ENCODE measurements around the gene ADCK1. TPM values are rescaled to one million over a fixed set of nuclear protein-coding genes. Genes with fewer than 3 reads are reported as not detected.

Gene ADCK1, protein sequence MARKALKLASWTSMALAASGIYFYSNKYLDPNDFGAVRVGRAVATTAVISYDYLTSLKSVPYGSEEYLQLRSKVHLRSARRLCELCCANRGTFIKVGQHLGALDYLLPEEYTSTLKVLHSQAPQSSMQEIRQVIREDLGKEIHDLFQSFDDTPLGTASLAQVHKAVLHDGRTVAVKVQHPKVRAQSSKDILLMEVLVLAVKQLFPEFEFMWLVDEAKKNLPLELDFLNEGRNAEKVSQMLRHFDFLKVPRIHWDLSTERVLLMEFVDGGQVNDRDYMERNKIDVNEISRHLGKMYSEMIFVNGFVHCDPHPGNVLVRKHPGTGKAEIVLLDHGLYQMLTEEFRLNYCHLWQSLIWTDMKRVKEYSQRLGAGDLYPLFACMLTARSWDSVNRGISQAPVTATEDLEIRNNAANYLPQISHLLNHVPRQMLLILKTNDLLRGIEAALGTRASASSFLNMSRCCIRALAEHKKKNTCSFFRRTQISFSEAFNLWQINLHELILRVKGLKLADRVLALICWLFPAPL
- total RNA-seq (2014; rRNA removed; shearing (Covaris generic)) (5.9 and 7.5 TPM in 2 replicates), total RNA-seq (2022) (9.6 and 10.3 TPM in 2 replicates), Bru-seq, nascent RNA (percentile 50 among the genes with signal in this experiment), BruChase-seq, experiment 1, labeled RNA remaining after a 6-hour chase (percentile 54 among the genes with signal in this experiment), BruChase-seq, experiment 2, labeled RNA remaining after a 2-hour chase (percentile 47 among the genes with signal in this experiment)
- long read RNA-seq, transcript ADCK1-201 (11 exons, 2,234 nt) = major isoform, 9 of 17 reads
- long read RNA-seq, partial matches to known transcripts = 2 of 17 reads
- long read RNA-seq, other reads (novel, unspliced or antisense) = 5 of 17 reads

- peaks cover 8% of the 10 kb centered on the region for H3K79me2 ChIP-seq (ENCODE audit: insufficient read depth, low read depth, low read length)
- peak within 1 kb of the TSS; percentile 78 for H3K4me2 ChIP-seq (ENCODE audit: low read length)
- no peaks in the 10 kb centered on the region for H3K36me3 ChIP-seq (ENCODE audit: insufficient read depth, low read length)
- intact Hi-C loops (cut with micrococcal nuclease; ENCODE audit: unreplicated experiment) = loop anchor here (2.0 to 5.0 kb wide), 3 partner anchors 39 to 343 kb away; partner anchors contain the start of genes AHSA1, ALKBH1, SLIRP and SNW1
- CTCF ChIA-PET (ENCODE audit: unreplicated experiment) = no interaction called here
- peak within 1 kb of the TSS; percentile 96 for H2AFZ ChIP-seq (ENCODE audit: low read length)
- no peaks in the 10 kb centered on the region for H3K9me3 ChIP-seq (ENCODE audit: low read length)
- peak within 1 kb of the TSS; percentile 32 for H3K27ac ChIP-seq (ENCODE audit: low read depth, low read length, poor library complexity, severe bottlenecking)
- POLR2A ChIA-PET = interaction anchor here (0.9 to 1.0 kb wide), 3 partner anchors 10 to 49 kb away, joined by 3 to 6 read pairs (median 4); no protein-coding TSS in a partner anchor
- peak; percentile 91 for DNase-seq (ENCODE audit: low spot score)
- BruUV-seq (replicated peaks) = no TSS peak
- peak within 1 kb of the TSS; percentile 76 for H3K4me3 ChIP-seq (ENCODE audit: low read depth, low read length, poor library complexity, severe bottlenecking)
- H4K20me1 ChIP-seq (ENCODE audit: insufficient read depth, low read length) = no peaks in the 10 kb centered on the region
- peaks cover 30% of the 10 kb centered on the region for H3K4me1 ChIP-seq (ENCODE audit: insufficient read depth, low read length, poor library complexity, severe bottlenecking)
- H3K9me2 ChIP-seq (ENCODE audit: insufficient read depth, low read length) = no peaks in the 10 kb centered on the region
- TF ChIP-seq, protein P1, sequence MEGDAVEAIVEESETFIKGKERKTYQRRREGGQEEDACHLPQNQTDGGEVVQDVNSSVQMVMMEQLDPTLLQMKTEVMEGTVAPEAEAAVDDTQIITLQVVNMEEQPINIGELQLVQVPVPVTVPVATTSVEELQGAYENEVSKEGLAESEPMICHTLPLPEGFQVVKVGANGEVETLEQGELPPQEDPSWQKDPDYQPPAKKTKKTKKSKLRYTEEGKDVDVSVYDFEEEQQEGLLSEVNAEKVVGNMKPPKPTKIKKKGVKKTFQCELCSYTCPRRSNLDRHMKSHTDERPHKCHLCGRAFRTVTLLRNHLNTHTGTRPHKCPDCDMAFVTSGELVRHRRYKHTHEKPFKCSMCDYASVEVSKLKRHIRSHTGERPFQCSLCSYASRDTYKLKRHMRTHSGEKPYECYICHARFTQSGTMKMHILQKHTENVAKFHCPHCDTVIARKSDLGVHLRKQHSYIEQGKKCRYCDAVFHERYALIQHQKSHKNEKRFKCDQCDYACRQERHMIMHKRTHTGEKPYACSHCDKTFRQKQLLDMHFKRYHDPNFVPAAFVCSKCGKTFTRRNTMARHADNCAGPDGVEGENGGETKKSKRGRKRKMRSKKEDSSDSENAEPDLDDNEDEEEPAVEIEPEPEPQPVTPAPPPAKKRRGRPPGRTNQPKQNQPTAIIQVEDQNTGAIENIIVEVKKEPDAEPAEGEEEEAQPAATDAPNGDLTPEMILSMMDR (conservative IDR thresholded peaks at IDR 0.05; ENCODE audit: low read length) = peak; percentile 33; the same call in 1 of the 2 replicates
- no peak for TF ChIP-seq EZH2phosphoT487 (IDR thresholded peaks at IDR 0.05; ENCODE audit: borderline replicate concordance, low read depth, low read length)
Measured at GRCh38 chr14:77799863-77800730, at the start of gene ADCK1. ADCK1 (plus strand) TSS chr14:77800109; CDS start chr14:77818979, 18,870 bp downstream.

DNA sequence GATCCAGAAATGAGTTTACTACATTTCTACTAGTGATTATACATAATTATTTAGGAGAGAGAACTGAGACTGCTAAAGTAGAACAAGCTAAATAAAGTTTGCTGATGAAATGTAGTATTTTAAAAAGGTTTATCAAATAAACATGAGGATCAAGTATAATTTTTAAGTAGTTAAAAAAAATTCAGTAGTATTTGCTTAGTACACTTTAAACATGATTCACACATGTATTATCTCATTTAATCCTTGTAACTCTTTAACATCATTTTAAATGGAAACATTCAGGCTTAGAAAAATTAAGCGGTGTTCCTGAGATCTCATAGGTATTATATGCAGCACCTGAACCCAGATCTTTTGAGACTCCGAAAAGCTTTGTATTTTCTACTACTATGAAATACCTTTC is 47.6 kb upstream of the ADCK1 start:
- TF ChIP-seq, protein P1 (conservative IDR thresholded peaks at IDR 0.05; ENCODE audit: low read length) = no peak
- TF ChIP-seq EZH2phosphoT487 (IDR thresholded peaks at IDR 0.05; ENCODE audit: borderline replicate concordance, low read depth, low read length) = no peak

More for the DNA sequence above, 47.6 kb upstream of the ADCK1 start:
- CTCF ChIA-PET (ENCODE audit: unreplicated experiment) = no interaction called here
- H3K4me3 ChIP-seq (ENCODE audit: low read depth, low read length, poor library complexity, severe bottlenecking) = no peak overlapping the region
- no peaks in the 10 kb centered on the region for H3K4me1 ChIP-seq (ENCODE audit: insufficient read depth, low read length, poor library complexity, severe bottlenecking)
- no peak overlapping the region for H3K4me2 ChIP-seq (ENCODE audit: low read length)
- H3K79me2 ChIP-seq (ENCODE audit: insufficient read depth, low read depth, low read length) = peaks cover 51% of the 10 kb centered on the region
- no peak overlapping the region for H3K27ac ChIP-seq (ENCODE audit: low read depth, low read length, poor library complexity, severe bottlenecking)
- peaks cover 9% of the 10 kb centered on the region; the same call in 1 of the 2 replicates for H4K20me1 ChIP-seq (ENCODE audit: insufficient read depth, low read length)
- no peak overlapping the region for H2AFZ ChIP-seq (ENCODE audit: low read length)
- H3K9me3 ChIP-seq (ENCODE audit: low read length) = no peaks in the 10 kb centered on the region
- no TSS peak for BruUV-seq (replicated peaks)
- POLR2A ChIA-PET = interaction anchor here (1.0 to 1.9 kb wide), 6 partner anchors 10 to 46 kb away, joined by 3 to 10 read pairs (median 4); partner anchors contain the start of gene SLIRP
- no peaks in the 10 kb centered on the region for H3K9me2 ChIP-seq (ENCODE audit: insufficient read depth, low read length)
- peaks cover 91% of the 10 kb centered on the region for H3K36me3 ChIP-seq (ENCODE audit: insufficient read depth, low read length)
- intact Hi-C loops (cut with micrococcal nuclease; ENCODE audit: unreplicated experiment) = no loop called here
- no peak for DNase-seq (ENCODE audit: low spot score)
